Activated T-cell treated with anti-CD3 and anti-CD28 coated beads for 24 hours (primary cell): Measurements from ENCODE around the gene SEMA5A.

Experiments
- DNase-seq: peaks from one replicate; pipeline ENCODE4 v3.0.0-alpha.2; 2020; ENCODE audit warnings: low read depth

Gene SEMA5A

DNA sequence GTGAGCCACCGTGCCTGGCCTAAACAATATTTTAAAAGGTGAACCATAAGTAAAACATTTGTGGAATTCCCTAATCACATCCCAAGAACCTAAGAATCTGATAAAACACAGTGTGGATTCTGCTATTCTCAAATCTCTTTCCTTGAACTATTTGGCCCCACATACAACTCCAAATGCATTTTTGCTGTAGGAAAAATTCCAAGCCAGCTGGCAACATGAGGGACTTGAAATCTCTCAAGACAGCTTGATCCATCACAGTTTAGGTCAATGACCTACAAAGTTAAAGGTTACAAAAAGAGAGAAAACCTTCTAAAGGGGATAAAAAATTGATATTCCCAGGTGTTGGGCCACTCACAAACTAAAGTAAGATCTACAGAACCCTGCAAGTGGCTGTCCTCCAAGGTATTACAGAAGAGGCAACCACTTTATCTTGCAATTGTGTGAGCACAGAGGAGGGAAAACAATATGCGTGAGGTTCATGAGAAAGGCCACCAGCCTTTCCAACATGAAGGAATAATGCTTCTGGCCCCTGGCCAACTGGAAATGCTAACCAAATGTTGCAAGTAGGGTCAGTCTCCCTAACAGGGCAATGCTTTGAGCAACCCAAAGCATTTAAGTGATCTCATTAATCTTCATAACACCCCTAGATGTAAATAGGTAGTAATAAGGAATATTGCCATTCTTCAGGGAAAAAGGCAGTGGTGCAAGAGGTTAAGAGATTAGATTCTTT is 221.4 kb downstream of the SEMA5A start:
- no peak for DNase-seq

DNA sequence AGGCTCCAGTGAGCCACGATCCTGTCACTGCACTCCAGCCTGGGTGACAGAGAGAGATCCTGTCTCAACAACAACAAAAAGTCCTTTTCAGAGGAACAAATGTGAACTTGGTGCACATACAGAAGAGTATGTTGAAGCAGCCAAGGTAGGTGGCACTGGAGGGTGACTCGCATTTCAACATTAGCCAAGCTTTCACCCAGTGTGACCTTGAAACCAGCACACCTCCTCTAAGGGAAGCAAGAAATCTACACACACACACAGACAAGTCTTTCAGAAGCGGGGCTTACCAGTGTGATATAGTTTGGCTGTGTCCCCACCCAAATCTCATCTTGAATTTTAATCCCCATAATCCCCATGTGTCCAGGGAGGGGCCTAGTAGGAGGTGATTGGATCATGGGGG is 225.2 kb downstream of the SEMA5A start:
- DNase-seq = no peak

DNA sequence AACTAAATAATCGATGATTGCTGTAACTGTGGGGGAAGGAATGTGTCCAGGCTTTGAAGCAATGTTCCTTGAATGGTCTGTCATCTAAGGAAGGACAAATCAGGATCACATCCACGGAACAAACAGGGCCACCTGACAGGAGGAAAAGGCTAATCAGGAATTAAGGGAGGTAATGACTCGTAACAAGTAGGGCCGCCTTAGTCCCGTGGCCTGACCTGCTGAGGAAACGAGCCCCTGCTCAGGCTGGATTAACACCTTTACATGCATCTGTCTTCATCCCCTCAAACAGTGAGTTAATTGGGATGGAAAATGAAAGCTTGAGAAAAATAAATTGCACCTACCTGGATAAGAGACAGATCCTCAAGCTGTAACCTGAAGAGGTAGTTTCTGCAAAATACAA is 227.8 kb downstream of the SEMA5A start:
- no peak for DNase-seq

DNA sequence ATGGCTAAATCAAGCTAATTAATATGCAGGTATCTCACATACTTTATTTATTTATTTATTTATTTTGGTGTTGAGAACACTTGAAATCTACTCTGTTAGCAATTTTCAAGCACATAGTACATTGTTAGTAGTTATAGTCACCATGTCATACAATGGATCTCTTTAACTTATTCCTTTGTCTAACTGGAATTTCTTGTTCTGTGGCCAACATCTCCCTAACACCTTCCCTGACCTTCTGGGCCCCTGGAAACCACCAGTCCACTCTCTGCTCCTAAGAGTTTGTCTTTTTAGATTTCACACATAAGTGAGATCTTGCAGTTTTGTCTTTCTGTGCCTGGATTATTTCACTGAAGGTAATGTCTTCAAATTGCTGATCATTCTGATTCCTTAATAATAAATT is 229.1 kb downstream of the SEMA5A start:
- no peak for DNase-seq

DNA sequence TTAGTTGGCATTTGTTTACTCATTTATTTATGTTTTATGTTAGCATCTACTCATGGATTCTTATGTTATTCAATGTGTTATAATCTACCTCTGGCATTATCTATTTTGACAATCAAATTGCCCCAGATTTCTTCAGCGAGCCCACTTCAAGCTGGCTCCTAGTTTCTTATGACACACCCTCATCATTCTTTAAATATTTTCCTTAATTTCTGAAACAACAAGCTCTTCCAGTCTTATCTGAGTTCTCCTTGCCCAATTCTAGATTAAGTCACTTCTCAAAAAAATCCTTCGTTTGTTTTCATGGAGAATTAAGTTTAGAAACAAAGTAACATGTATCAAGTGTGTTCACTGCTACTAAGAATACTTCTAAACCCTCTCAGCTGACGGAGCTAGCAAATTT is 229.8 kb downstream of the SEMA5A start:
- no peak for DNase-seq

DNA sequence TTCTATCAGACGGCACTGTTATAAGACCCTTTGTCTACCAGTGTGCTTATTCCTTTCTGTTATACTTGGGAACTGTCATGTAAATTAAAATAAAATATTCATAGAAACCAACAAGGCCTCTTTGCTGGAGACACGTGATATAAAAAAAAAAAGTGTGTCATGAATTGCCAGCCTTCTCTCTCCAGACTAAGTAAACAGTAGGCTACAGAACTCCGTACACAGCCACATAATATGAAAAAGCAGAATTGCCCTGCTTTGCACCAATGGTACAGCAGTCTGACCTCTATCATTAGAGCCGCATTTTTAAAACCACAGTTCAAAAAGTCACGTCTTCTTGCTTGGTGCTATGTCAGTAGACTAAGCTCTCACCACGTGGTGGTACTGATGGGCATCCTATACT is 231.3 kb downstream of the SEMA5A start:
- DNase-seq = no peak

DNA sequence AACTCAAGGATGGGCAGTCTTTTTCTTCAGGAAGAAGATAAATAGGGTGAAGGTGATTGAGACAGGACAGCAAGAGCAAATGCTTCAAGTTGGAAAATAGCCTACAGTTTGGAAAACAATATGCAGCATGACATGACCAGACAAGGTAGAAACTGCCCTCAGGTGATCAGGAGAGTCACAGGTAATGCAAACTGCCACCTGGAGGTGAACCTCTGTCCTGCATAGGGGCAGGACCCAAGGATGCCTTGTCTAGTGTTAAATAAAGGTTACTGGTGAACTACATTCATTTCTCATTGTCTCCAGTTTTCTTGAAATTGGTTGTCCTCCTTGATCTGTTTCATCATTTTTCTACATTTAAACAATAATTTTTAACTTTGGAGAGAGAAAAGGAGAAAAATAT is 232.1 kb downstream of the SEMA5A start:
- DNase-seq = no peak

DNA sequence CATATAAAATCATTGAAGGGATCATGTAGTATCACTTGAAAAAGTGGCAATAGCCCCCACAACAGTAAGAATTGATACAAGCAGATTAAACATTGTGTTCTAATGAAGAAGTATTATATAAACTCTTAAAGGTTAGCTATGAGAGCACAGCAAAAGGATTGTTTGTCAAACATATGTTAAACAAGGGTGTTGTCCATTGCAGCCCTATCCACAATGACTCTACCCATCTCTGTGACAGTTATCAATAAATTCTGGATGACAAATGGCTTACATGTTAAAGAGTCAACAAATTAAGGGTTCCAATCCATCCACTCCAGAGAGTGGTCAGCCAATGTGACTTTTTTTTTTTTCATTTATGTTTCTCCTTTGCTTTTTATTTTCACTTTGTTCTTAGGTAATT is 238.7 kb downstream of the SEMA5A start:
- no peak for DNase-seq

DNA sequence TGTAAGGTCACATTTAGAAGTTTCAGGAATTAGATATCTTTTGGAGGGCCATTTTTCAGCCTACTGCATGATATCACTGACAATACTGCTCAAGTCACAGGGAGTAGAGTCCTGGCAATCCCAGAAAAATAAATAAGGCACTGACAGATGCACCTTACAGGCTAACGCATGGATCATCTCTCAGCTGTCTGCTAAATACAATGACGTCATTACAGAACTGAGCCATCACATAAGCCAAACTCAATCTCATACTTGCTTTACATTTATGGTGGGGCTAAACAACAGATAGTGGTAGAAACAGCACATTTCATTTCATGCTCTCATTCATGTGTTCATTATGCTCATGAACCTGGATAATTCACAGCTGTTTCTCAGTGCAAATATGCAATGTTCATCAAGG is 243.7 kb downstream of the SEMA5A start:
- DNase-seq = no peak

DNA sequence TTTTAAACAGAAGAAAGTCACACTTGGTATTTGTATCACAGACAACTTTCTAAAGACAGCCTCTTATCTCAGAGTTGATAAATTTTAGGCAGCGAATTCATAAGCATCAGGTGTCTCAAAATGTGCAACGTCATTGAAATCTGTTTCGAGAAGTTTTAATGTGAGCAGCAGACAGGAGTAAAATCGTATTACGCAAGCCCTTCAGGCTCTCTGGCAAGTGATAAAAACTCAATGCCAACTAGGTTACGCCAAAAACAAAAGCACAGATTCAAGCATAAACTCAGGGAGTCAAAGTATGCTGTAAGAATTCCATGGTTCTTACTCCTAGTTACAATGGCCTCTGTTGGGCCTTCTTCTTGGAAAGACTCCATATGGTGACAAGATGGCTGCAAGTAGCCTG is 244.7 kb downstream of the SEMA5A start:
- DNase-seq = no peak

DNA sequence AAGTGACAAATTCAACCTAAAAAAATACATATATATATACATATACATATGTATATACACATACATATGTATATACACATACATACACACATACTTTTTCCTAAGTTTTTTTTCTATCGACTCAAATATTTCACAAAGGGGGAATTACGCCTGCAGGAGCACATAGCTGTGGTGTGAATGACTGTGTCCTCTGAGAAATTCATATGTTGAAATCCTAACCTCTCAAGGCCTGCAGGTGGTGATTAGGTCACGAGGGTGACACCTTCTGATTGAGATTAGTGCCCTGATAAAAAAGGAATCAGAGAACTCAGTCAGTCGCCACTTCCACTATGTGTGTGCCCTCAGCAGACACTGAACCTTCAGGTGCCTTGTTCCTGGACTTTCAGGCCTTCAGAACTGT is 248.7 kb downstream of the SEMA5A start:
- no peak for DNase-seq

DNA sequence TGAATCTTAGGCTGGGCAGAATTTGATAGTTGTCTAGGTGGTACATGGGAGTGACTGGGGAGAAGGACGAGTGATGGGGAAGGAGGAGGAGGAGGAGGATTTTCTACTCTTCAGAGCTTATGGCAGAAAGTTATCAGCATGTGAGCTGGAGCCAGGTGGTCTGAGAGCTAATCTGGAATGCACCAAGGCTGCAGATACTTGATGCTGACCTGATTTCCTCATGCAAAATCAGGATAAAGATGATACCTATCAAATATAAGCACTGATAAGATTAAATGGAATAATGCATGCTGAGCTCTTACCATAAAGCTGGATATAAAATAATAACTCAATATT is 250.4 kb downstream of the SEMA5A start:
- no peak for DNase-seq

DNA sequence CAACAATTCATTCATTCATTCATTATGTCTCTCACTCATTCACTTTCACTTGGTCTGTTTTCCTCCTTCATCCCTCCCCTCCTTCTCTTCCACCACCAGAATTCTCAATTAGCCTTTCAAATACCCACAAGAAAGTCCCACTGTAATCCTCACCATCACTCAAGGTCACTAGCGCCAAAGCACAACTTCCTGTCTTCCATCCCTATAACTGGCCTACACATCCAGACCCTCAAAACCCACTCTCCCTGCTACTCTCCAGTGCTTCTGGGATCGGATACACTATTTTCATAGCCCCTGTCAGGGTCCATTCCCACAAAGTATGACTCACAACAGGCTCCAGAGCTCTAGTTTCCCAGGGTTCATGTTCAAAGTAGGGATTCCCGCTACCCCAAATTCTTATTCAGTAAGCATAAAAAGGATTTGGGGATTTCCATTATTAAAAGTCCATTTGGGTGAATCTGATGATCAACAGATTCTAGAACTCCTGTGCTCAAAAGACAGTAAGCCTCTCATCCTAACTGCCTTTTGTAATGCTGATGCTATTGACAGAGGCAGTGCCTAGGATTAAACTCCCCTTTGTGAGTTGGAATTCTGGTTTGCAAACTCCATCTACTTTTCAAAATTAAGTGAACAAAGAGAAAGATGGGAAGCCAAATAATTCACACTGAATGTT is 250.9 kb downstream of the SEMA5A start:
- no peak for DNase-seq

DNA sequence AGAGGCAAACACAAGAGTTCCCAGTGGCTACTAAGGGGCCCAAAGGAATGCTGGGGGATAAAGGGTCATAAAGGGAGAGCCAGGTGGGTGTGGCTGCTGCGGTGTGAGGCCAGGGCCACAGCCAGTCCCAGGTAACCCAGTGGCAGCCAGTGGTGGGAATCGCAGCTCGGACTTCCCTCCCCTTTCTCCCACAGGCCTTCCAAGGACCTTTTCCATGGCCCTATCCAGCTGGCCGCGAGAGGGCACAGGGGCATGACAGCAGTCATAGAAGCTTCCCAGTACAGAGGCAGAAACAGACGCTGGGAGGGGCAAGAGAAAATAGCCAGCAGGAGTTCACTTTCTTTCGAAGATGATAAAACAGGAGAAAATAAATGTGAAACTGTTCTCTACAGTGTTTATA is 257.6 kb downstream of the SEMA5A start:
- DNase-seq = no peak

DNA sequence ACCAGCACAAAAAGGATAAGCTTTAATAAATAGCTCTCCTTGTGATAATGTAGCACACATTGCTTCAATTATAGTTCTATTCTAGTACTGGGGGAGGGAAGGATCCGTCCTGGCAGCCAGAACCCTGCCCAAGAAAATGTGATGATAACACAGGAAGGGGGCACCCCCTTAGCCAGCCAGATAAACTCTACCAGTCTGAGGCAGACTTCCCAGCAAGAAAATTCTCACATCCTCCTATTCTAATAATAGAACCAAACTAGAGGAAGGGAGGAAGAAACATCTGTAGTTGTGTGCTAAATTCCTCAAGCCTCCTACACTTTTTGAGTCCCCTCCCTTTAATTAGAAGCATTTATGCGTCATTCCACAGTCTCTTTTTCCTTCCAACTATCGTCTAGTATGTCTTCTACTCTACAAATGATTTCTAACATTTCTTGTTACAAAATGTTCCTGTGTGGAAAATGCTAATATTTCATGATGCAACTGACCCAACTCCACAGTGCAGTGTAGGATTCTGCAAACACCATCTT is 261.0 kb downstream of the SEMA5A start:
- no peak for DNase-seq

DNA sequence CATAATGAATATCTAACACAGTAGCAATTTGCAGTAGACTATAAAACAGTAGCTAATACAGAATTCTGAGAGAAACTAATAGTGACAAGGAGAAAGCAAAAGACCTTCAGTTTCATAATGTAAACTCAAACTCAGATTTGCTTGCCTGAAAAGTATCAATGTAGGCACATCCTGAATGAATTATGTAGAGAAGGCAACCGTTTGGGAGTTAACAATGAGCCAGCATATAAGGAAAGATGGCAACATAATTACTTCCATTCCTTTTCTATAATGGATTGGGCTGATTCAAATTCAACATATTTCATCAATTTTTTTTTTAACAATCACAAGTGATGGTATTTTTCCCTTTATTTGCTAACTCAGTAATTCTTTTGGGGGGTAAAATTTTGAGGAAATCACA is 261.6 kb downstream of the SEMA5A start:
- DNase-seq = no peak

DNA sequence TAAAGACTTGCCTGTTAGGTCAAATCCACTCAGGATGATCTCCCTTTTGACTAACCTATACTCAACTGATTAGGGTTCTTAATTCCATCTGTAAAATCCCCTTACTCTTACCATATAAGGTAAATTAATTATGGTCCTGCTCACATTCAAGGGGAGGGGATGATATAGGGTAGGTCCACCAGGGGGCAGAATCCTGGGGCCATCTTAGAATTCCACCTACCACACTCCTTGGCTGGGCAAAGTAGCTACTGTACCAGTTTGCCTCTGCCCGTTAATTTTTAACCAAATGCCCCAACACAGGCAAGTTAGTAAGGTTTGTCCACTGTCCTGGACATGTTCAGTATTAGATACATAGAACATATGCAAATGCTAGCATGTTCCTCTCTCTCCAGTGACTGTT is 262.4 kb downstream of the SEMA5A start:
- DNase-seq = no peak

DNA sequence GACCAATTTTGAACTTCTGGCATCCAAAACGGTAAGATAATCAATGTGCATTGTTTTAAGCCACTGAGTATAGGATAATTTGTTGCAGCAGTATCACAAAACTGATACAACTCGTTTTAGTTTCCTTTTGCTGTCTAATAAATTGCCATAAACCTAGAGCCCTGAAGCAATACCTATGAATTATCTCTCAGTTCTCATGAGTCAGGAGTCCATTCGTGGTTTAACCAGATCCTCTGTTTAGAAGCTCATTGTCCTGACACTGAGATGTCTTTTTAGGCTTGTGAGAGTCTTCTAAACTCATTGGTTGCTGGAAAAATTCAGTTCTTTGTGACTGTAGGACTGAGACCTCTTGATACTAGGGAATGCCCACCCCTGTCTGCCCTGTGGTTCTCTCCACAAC is 262.9 kb downstream of the SEMA5A start:
- DNase-seq = no peak

DNA sequence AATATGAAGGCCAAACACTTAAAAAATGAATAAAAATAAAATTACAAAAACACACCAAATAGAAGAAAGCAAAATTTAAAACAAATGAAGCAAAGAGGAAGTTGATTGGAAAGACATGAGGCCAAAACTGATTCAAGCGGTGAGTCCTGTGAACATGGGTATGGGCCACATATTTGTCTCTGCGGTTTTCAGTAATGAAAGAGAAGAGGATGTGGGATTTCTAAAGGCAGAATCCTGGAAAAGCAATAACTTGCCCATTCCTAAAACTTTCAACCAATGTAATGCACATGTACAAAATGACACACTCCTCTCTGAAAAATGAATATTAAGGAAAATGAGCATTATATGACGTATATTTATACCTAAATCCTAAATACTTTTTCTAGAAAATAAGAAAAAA is 263.7 kb downstream of the SEMA5A start:
- no peak for DNase-seq

DNA sequence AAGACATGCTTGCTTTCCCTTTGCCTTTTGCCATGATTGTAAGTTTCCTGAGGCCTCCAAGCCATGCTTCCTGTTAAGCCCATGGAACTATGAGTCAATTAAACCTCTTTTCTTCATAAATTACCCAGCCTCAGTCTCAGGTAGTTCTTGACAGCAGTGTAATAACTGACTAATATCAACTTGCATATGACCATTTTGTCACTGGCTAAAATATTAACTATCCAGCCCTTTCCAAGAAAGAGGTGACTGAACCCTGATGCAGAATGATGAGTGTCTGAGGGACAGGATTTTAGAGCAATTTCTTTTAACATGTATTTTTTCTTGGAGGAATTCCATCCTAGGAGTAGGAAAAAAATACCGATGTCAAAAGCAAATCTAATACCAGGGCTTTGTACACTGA is 266.1 kb downstream of the SEMA5A start:
- no peak for DNase-seq

DNA sequence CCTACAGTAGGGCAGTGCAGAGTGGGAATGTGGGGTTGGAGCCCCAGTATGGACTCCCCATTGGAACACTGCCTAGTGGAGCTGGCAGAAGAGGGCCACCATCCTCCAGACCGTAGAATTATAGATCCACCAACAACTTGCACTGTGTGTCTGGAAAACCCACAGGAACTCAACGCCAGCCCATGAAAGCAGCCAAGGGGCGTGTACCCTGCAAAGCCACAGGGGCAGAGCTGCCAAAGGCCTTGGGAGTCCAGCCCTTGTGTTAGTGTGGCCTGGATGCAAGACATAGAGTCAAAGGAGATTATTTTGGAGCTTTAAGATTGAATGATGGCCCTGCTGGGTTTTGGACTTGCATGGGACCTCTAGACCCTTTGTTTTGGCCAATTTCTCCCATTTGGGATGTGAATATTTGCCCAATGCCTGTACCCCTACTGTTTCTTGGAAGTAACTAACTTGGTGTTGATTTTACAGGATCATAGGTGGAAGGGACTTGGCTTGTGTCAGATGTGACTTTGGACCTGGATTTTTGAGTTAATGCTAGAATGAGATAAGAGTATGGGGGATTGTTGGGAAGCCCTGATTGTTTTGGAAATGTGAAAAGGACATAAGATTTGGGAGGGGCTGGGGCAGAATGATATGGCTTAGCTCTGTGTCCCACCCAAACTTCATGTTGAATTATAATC is 266.8 kb downstream of the SEMA5A start:
- no peak for DNase-seq

DNA sequence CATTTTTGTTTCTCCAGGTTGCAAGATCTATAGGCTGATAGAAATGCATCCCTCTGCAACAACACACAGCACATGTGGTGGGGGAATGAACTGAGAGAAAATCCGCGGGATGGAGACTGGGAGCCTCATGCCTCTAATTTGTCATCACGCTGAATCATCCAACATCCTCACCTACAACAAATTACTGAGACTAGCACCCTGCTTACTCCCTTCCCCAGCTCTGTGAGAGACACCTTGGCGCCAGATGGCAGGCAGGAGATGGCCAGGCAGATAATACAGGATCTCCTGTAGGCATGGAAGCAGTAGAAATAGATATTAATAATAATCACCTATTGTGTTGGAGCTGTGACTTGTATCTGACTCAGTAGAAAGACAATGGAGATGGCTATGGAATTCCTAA is 276.9 kb downstream of the SEMA5A start:
- no peak for DNase-seq

DNA sequence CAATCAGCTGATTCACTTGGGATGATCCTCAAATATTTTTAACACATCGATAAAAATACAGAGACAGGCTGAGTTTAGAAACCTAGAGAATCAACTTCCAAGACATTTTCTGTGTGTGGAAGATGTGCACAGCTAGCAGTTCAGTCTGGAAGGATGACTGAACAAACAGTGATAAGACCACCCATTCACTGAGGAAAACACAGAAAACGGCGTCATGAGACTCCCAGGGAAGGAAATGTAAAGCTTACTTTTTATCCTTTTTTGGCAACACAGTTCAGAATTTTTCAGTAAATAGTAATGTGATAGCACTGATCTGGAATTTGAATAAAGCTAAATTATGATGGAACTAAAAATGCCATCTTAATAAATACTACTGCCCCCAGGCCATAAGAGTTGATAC is 277.6 kb downstream of the SEMA5A start:
- no peak for DNase-seq
